Keratinocyte (primary cell): ENCODE measurements around the gene ARRB1. TPM values are rescaled to one million over a fixed set of nuclear protein-coding genes. Genes with fewer than 3 reads are reported as not detected.

ENCODE experiments used
- DNase-seq: peaks from one replicate; pipeline ENCODE4 v3.0.0-alpha.2; 2011; ENCODE audit warnings: low read depth, missing footprints, low spot score
- FAIRE-seq: peaks from 2 replicates; lab custom pipeline; 2011; peaks lifted over from hg19 to GRCh38; lab: Jason Lieb, UNC
- H2AFZ ChIP-seq: 2 replicates; pipeline ENCODE4 v1.6.0; 2012; ENCODE audit warnings: low read length, control low read depth, inconsistent platforms; ENCODE audit not compliant: control insufficient read depth
- H3K27ac ChIP-seq: 2 replicates; pipeline ENCODE4 v1.5.1; 2011; ENCODE audit warnings: low read length; ENCODE audit not compliant: control insufficient read depth, insufficient read depth
- H3K27me3 ChIP-seq: 3 replicates; pipeline ENCODE4 v1.6.0; 2011; ENCODE audit warnings: low read length; ENCODE audit not compliant: control insufficient read depth, insufficient read depth; ENCODE audit errors: extremely low read depth
- H3K36me3 ChIP-seq, 2 experiments: 2 replicates in 1 of 2; 3 replicates in 1 of 2; pipeline ENCODE4 v1.5.1; 2011; ENCODE audit warnings: low read length in 2 of 2, mild to moderate bottlenecking in 1 of 2; ENCODE audit not compliant: control insufficient read depth in 2 of 2, insufficient read depth in 2 of 2; ENCODE audit errors: extremely low read depth in 1 of 2
- H3K4me1 ChIP-seq: 3 replicates; pipeline ENCODE4 v1.5.1; 2011; ENCODE audit warnings: low read length; ENCODE audit not compliant: control insufficient read depth, insufficient read depth; ENCODE audit errors: extremely low read depth
- H3K4me2 ChIP-seq: 3 replicates; pipeline ENCODE4 v1.6.0; 2011; ENCODE audit warnings: low read depth, low read length; ENCODE audit not compliant: control insufficient read depth, insufficient read depth; ENCODE audit errors: extremely low read depth
- H3K4me3 ChIP-seq, 3 experiments: fragments of 200-600 bp in 1 of 3; sonication (generic) in 1 of 3; 2 replicates in 2 of 3; 3 replicates in 1 of 3; pipeline ENCODE4 v1.5.1; 2011 to 2016; ENCODE audit warnings: low read length in 3 of 3, mild to moderate bottlenecking in 3 of 3, control low read depth in 2 of 3, inconsistent platforms in 1 of 3, low read depth in 1 of 3, mixed read lengths in 1 of 3, mixed run types in 1 of 3, moderate library complexity in 1 of 3; ENCODE audit not compliant: control insufficient read depth in 2 of 3, insufficient read depth in 2 of 3; ENCODE audit errors: extremely low read depth in 1 of 3
- H3K79me2 ChIP-seq: 2 replicates; pipeline ENCODE4 v1.6.0; 2012; ENCODE audit warnings: low read length; ENCODE audit not compliant: control insufficient read depth, insufficient read depth
- H3K9ac ChIP-seq: 3 replicates; pipeline ENCODE4 v1.6.0; 2011; ENCODE audit warnings: low read length; ENCODE audit not compliant: control insufficient read depth, insufficient read depth; ENCODE audit errors: extremely low read depth
- H3K9me1 ChIP-seq: 3 replicates; pipeline ENCODE4 v1.6.0; 2011; ENCODE audit warnings: low read length; ENCODE audit not compliant: control insufficient read depth, insufficient read depth; ENCODE audit errors: extremely low read depth
- H3K9me3 ChIP-seq: 2 replicates; pipeline ENCODE4 v1.5.1; 2012; ENCODE audit warnings: low read depth, low read length; ENCODE audit not compliant: control insufficient read depth
- H4K20me1 ChIP-seq: 3 replicates; pipeline ENCODE4 v1.6.0; 2011; ENCODE audit warnings: low read length; ENCODE audit not compliant: control insufficient read depth, insufficient read depth; ENCODE audit errors: extremely low read depth
- CTCF ChIP-seq, 3 experiments: IDR thresholded peaks in 1 of 3; conservative IDR thresholded peaks in 1 of 3; optimal IDR thresholded peaks in 1 of 3; 2 replicates in 2 of 3; 3 replicates in 1 of 3; pipeline versions ENCODE3 to v1.5.1; 2011; ENCODE audit warnings: low read length in 3 of 3, mild to moderate bottlenecking in 3 of 3, moderate library complexity in 2 of 3, control low read depth in 1 of 3, inconsistent platforms in 1 of 3; ENCODE audit not compliant: insufficient read depth in 2 of 3; ENCODE audit errors: extremely low read depth in 1 of 3
- EZH2 ChIP-seq: IDR thresholded peaks from one replicate; pipeline ENCODE4 v1.6.1; 2012; ENCODE audit warnings: inconsistent platforms, mild to moderate bottlenecking, low read length, moderate library complexity
- dilution Hi-C: fragments of 300-500 bp; cut with MboI; formaldehyde crosslinking; loops from one replicate; pipeline ENCODE4 v1.7.0; 2020; ENCODE audit warnings: low sequenced_read_pairs; ENCODE audit not compliant: extremely low pct_ligation_motif_present
- polyA plus RNA-seq, 5 experiments: library from polyadenylated mRNA; depleted of rRNA in 3 of 5; stranded (reverse) in 3 of 5; stranded (forward) in 1 of 5; unstranded in 1 of 5; fragments of >200 nt; gene quantifications; 1 replicate in 1 of 5; 2 replicates in 3 of 5; 3 replicates in 1 of 5; pipeline versions ENCODE4 v1.2.1 to v1.2.3, GENCODE V29; 2011 to 2012; ENCODE audit warnings: missing spikeins in 2 of 5, low read depth in 1 of 5, low replicate concordance in 1 of 5

Gene ARRB1
- polyA plus RNA-seq, 1 donor (not counting 4 experiments of a cell fraction or from before 2014, with no cell fraction given): 0.94 TPM

GRCh38 chr11:75346296-75346695, 5.2 kb downstream of the ARRB1 start:
- H2AFZ ChIP-seq: no peak overlapping the region
- no peaks in the 10 kb centered on the region for H4K20me1 ChIP-seq
- no peaks in the 10 kb centered on the region for H3K79me2 ChIP-seq
- H3K9me1 ChIP-seq: no peaks in the 10 kb centered on the region
- H3K4me1 ChIP-seq: peaks cover 15% of the 10 kb centered on the region
- no peak for TF ChIP-seq CTCF (optimal IDR thresholded peaks at IDR 0.05 in 1 of 3, IDR thresholded peaks at IDR 0.05 in 1 of 3, conservative IDR thresholded peaks at IDR 0.05 in 1 of 3; ENCODE audit: extremely low read depth in 1 of 3, insufficient read depth in 2 of 3, low read length in 3 of 3)
- no peak for TF ChIP-seq EZH2
- H3K36me3 ChIP-seq: no peaks in the 10 kb centered on the region
- H3K9ac ChIP-seq: no peak overlapping the region
- H3K4me2 ChIP-seq: no peak overlapping the region
- no peak overlapping the region for H3K27ac ChIP-seq
- DNase-seq: no peak
- H3K27me3 ChIP-seq: peaks cover 3% of the 10 kb centered on the region
- H3K9me3 ChIP-seq: no peaks in the 10 kb centered on the region
- H3K4me3 ChIP-seq: no peak overlapping the region
- dilution Hi-C loops: no loop called here
- no peak for FAIRE-seq

- Histone ChIP-seq H3K27ac (no peak overlapping the region), H3K9ac (no peak overlapping the region), H3K9me3 (no peaks in the 10 kb centered on the region), H4K20me1 (no peaks in the 10 kb centered on the region), H3K4me3 (no peak overlapping the region), H2AFZ (no peak overlapping the region), H3K36me3 (no peaks in the 10 kb centered on the region), H3K4me1 (peaks cover 14% of the 10 kb centered on the region), H3K4me2 (no peak overlapping the region), H3K79me2 (no peaks in the 10 kb centered on the region), H3K9me1 (no peaks in the 10 kb centered on the region), H3K27me3 (no peaks in the 10 kb centered on the region)
- TF ChIP-seq EZH2 (no peak), CTCF (optimal IDR thresholded peaks at IDR 0.05 in 1 of 3, IDR thresholded peaks at IDR 0.05 in 1 of 3, conservative IDR thresholded peaks at IDR 0.05 in 1 of 3; ENCODE audit: extremely low read depth in 1 of 3, insufficient read depth in 2 of 3, low read length in 3 of 3) (no peak)
- FAIRE-seq: no peak
- no peak for DNase-seq
- dilution Hi-C loops: no loop called here
These were observed 5.9 kb downstream of the ARRB1 start for GRCh38 chr11:75345455-75346160.
